Prostate gland (tissue), 2 donors: ENCODE data around the gene IQCE.

ENCODE experiments used
- CTCF ChIP-seq, 4 experiments: fragments of 200-600 bp in 2 of 4; fragments of 450-650 bp in 2 of 4; sonication (generic) in 2 of 4; IDR thresholded peaks; 1 replicate in 3 of 4; 2 replicates in 1 of 4; pipeline ENCODE4 v1.5.1; 2016 to 2019; ENCODE audit warnings: antibody characterized with exemption in 4 of 4, mild to moderate bottlenecking in 2 of 4, moderate library complexity in 2 of 4
- POLR2A ChIP-seq: fragments of 450-650 bp; IDR thresholded peaks from one replicate; pipeline ENCODE4 v1.6.1; 2016; ENCODE audit warnings: antibody characterized with exemption, mild to moderate bottlenecking
- POLR2AphosphoS5 ChIP-seq: sonication (generic); formaldehyde crosslinking; IDR thresholded peaks from one replicate; pipeline ENCODE4 v1.6.1; 2017; ENCODE audit warnings: antibody characterized with exemption

GRCh38 chr7:2587134-2587533 is 28.4 kb downstream of the IQCE start:
- TF ChIP-seq POLR2A (no peak), CTCF (IDR thresholded peaks at IDR 0.05) (no peak), POLR2AphosphoS5 (no peak)
